HG03342 (cell line): ENCODE results near the gene FADS2.

Experiments
- ATAC-seq: cut with Tn5 transposase; IDR thresholded peaks from one replicate; pipeline ENCODE4 v1.9.1; 2021; ENCODE audit warnings: mild to moderate bottlenecking, moderate library complexity; ENCODE audit not compliant: unreplicated experiment

FADS2 gene

GRCh38 chr11:61914471-61915171 lies 86.5 kb downstream of the FADS2 start:
- ATAC-seq: no peak

DNA sequence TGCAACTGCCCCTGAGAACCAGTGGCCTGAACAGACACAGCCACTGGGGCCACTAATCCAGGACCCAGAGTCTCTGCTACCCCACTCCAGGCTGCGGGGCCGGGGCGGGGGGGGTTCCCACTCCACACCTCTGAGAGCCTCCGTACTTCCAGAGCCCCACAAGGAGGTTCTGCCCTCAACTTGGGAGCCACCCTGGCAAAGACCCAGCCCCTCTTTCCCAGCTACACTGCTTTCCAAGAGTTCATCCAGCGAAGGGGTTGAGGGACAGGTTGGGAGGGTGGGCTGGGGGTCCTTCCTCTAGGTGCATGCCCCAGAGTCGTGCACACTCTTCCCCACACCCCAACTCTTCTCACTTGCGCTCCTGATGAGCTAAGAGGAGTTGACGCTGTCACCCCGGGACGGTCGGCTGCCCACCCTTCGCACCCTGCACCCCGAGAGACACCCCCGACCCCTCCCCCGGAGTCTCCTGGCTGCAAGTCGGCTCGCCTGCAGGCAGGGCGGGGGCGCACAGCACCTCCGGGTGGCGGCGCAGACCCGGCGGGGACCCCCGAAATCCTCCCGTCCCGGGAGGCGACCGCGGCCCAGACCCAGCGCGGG lies 88.7 kb downstream of the FADS2 start:
- ATAC-seq: no peak
